HL-60 (cell line): ENCODE results near the gene ABCB4.

Experiments
- POLR2AphosphoS5 ChIP-seq: IDR thresholded peaks from 2 replicates; pipeline ENCODE4 v1.6.1; 2012; ENCODE audit warnings: low read depth
- SPI1 ChIP-seq: IDR thresholded peaks from 2 replicates; pipeline ENCODE4 v1.6.1; 2012; ENCODE audit warnings: low read depth, mild to moderate bottlenecking, borderline replicate concordance
- TF ChIP-seq, protein P1 (sequence below): IDR thresholded peaks from one replicate; pipeline ENCODE4 v1.5.1; 2011; ENCODE audit warnings: low read length, control low read depth, inconsistent platforms; ENCODE audit not compliant: insufficient read depth
- TF ChIP-seq, protein P2 (sequence below): IDR thresholded peaks from 2 replicates; pipeline ENCODE4 v1.6.1; 2012; ENCODE audit warnings: low read depth; ENCODE audit not compliant: insufficient replicate concordance

DNA sequence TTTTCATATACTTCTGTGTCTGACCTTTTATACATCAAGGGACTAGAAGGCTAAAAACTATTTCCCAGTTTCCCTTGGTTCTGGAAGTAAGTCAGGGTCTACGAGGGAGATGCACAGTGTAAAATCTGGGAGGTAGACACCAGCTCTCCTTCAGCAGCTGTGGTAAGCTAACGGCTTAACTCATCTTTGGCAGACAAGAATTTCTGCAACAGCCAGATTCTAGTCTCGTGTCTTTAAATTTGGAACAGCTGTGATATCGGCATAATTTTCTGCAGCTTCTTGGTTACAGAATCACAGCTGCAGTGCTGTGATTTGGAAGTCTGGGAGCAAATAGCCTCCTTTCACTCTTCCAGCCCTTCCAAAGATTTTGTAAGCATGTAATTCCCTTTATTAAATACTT lies 37.4 kb upstream of the ABCB4 start:
- TF ChIP-seq, protein P1, sequence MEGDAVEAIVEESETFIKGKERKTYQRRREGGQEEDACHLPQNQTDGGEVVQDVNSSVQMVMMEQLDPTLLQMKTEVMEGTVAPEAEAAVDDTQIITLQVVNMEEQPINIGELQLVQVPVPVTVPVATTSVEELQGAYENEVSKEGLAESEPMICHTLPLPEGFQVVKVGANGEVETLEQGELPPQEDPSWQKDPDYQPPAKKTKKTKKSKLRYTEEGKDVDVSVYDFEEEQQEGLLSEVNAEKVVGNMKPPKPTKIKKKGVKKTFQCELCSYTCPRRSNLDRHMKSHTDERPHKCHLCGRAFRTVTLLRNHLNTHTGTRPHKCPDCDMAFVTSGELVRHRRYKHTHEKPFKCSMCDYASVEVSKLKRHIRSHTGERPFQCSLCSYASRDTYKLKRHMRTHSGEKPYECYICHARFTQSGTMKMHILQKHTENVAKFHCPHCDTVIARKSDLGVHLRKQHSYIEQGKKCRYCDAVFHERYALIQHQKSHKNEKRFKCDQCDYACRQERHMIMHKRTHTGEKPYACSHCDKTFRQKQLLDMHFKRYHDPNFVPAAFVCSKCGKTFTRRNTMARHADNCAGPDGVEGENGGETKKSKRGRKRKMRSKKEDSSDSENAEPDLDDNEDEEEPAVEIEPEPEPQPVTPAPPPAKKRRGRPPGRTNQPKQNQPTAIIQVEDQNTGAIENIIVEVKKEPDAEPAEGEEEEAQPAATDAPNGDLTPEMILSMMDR: no peak
- TF ChIP-seq, protein P2, sequence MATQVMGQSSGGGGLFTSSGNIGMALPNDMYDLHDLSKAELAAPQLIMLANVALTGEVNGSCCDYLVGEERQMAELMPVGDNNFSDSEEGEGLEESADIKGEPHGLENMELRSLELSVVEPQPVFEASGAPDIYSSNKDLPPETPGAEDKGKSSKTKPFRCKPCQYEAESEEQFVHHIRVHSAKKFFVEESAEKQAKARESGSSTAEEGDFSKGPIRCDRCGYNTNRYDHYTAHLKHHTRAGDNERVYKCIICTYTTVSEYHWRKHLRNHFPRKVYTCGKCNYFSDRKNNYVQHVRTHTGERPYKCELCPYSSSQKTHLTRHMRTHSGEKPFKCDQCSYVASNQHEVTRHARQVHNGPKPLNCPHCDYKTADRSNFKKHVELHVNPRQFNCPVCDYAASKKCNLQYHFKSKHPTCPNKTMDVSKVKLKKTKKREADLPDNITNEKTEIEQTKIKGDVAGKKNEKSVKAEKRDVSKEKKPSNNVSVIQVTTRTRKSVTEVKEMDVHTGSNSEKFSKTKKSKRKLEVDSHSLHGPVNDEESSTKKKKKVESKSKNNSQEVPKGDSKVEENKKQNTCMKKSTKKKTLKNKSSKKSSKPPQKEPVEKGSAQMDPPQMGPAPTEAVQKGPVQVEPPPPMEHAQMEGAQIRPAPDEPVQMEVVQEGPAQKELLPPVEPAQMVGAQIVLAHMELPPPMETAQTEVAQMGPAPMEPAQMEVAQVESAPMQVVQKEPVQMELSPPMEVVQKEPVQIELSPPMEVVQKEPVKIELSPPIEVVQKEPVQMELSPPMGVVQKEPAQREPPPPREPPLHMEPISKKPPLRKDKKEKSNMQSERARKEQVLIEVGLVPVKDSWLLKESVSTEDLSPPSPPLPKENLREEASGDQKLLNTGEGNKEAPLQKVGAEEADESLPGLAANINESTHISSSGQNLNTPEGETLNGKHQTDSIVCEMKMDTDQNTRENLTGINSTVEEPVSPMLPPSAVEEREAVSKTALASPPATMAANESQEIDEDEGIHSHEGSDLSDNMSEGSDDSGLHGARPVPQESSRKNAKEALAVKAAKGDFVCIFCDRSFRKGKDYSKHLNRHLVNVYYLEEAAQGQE: no peak
- TF ChIP-seq POLR2AphosphoS5: no peak
- no peak for TF ChIP-seq SPI1
